Measurements from ENCODE around the gene SNAI1. TPM values are rescaled to one million over a fixed set of nuclear protein-coding genes. Genes with fewer than 3 reads are reported as not detected.
"Not testable (repeated sequence)": the region's sequence is repeated elsewhere in the genome, so short reads cannot be mapped to it uniquely, and the experiment has no call there.

The SNAI1 gene
- polyA plus RNA-seq, 4 donors = 1.1 to 7.8 (median 6.9) TPM; not detected in 1

DNA sequence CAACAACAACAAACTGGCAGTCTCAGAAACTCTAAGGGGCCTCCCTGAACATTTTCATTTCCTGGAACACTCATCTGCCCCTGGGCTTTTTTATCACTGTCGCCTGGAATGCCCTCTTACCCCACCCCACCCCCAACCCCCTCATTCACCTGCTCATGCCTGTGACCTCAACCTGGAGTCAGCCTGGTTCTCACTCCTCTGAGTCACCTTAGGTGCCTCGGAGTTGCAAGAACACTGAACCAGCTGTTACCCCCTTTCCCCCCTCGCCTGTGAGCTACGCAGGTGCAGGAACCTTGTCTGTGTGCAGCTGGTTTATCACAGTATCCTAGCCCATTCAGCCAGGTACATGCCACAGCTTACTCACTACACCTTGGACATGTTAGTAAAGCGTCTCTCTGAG, 12.8 kb upstream of the SNAI1 start:
- Histone ChIP-seq H3K27me3 (ENCODE audit: control insufficient read depth in 3 of 3, insufficient read depth in 3 of 3, low read length in 3 of 3) (no peaks in the 10 kb centered on the region), H3K9me3 (ENCODE audit: control insufficient read depth in 2 of 2, insufficient read depth in 1 of 2, low read depth in 1 of 2, low read length in 1 of 2) (no peaks in the 10 kb centered on the region), H3K4me1 (ENCODE audit: control insufficient read depth in 3 of 3, insufficient read depth in 2 of 3, low read depth in 1 of 3, low read length in 2 of 3) (peaks cover 2 to 27% (median 4%) of the 10 kb centered on the region in 3 donors), H3K27ac (ENCODE audit: low read depth in 1 of 3, low read length in 2 of 3) (no peak overlapping the region), H3K36me3 (ENCODE audit: control insufficient read depth in 3 of 3, insufficient read depth in 2 of 3, low read depth in 1 of 3, low read length in 3 of 3) (no peaks in the 10 kb centered on the region), H3K4me3 (ENCODE audit: low read depth in 1 of 3, low read length in 3 of 3) (no peak overlapping the region)
- FAIRE-seq (no peak), DNase-seq (peak; percentile 69 to 71)
- WGBS, 3 donors = 7 to 49% (median 18%) methylated on average over 5 of the region's 5 CpGs

DNA sequence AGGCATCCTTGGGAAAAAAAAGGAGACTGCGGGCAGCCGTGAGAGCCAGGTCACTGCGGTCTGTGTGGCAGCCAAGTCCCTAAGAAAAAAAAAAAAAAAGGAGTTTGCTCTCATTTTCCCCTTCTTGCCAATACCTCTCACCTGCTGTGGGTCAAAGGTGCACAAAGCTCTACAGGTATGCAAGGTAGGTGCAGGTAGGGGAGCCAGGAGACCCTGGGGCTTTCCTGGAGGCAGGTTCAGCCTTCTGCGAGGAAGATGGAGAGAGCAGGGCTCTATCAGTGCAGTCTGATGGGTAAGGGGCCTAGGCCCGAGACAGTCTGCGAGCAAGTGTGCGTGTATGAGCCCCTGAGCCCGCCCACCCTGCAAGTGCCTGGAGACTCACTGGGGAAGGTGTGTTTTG, 12.3 kb upstream of the SNAI1 start:
- H3K4me3 ChIP-seq (ENCODE audit: low read depth in 1 of 3, low read length in 3 of 3) = no peak overlapping the region
- H3K36me3 ChIP-seq (ENCODE audit: control insufficient read depth in 3 of 3, insufficient read depth in 2 of 3, low read depth in 1 of 3, low read length in 3 of 3) = no peaks in the 10 kb centered on the region
- H3K9me3 ChIP-seq (ENCODE audit: control insufficient read depth in 2 of 2, insufficient read depth in 1 of 2, low read depth in 1 of 2, low read length in 1 of 2) = no peaks in the 10 kb centered on the region
- WGBS, 3 donors = 46 to 75% (median 57%) methylated on average over 8 of the region's 8 CpGs
- no peak for FAIRE-seq
- no peak for DNase-seq
- peaks cover 2 to 24% (median 4%) of the 10 kb centered on the region in 3 donors for H3K4me1 ChIP-seq (ENCODE audit: control insufficient read depth in 3 of 3, insufficient read depth in 2 of 3, low read depth in 1 of 3, low read length in 2 of 3)
- no peak overlapping the region for H3K27ac ChIP-seq (ENCODE audit: low read depth in 1 of 3, low read length in 2 of 3)
- H3K27me3 ChIP-seq (ENCODE audit: control insufficient read depth in 3 of 3, insufficient read depth in 3 of 3, low read length in 3 of 3) = no peaks in the 10 kb centered on the region

DNA sequence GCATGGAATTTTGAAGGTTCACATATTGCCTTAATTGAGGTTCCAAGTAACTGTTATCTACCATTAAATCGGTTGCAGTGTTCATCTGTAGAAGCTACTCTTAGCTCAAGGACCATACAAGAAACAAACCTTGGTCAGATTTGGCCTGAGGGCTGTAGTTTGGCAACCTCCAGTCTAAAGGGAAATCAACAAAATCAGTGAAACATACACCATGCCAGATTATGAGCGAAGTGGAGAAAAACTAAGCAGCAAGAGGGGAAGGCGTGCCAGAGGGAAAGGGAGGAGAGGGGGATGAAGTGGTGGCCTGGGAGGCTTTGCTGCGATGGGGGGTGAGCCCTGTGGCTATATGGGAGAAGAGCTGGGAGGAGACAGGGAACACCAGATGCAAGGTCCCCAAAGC, 8.8 kb upstream of the SNAI1 start:
- H3K9me3 ChIP-seq (ENCODE audit: control insufficient read depth in 2 of 2, insufficient read depth in 1 of 2, low read depth in 1 of 2, low read length in 1 of 2) = no peaks in the 10 kb centered on the region
- no peaks in the 10 kb centered on the region for H3K27me3 ChIP-seq (ENCODE audit: control insufficient read depth in 3 of 3, insufficient read depth in 3 of 3, low read length in 3 of 3)
- 75 to 88% (median 77%) methylated on average over 4 of the region's 4 CpGs for WGBS, 3 donors
- H3K4me3 ChIP-seq (ENCODE audit: low read depth in 1 of 3, low read length in 3 of 3) = no peak overlapping the region
- DNase-seq (no peak), FAIRE-seq (no peak)
- H3K4me1 ChIP-seq (ENCODE audit: control insufficient read depth in 3 of 3, insufficient read depth in 2 of 3, low read depth in 1 of 3, low read length in 2 of 3) = peaks cover under 1 to 39% (median 2%) of the 10 kb centered on the region in 3 donors
- H3K36me3 ChIP-seq (ENCODE audit: control insufficient read depth in 3 of 3, insufficient read depth in 2 of 3, low read depth in 1 of 3, low read length in 3 of 3) = no peaks in the 10 kb centered on the region
- H3K27ac ChIP-seq (ENCODE audit: low read depth in 1 of 3, low read length in 2 of 3) = no peak overlapping the region

DNA sequence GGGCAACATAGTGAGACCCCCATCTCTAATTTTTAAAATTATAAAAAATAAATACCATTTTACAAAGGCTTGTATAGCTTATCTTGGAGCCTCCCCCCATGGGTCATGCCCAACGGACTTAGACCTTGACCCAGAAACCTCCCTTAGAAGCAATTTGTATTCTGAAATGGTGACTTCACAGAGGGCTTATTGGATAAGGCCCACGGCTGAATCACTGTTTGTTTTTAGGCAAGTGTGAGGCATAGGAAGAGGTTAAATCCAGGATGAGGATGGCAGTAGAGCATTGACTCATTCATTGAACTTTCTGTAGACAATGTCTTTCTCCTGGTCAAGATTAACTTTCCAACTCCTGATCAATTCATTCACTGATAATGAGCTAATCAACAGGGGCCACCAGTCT, 6.2 kb upstream of the SNAI1 start:
- FAIRE-seq (no peak), DNase-seq (peak; percentile 44 to 50)
- H3K36me3 ChIP-seq (ENCODE audit: control insufficient read depth in 3 of 3, insufficient read depth in 2 of 3, low read depth in 1 of 3, low read length in 3 of 3) = no peaks in the 10 kb centered on the region
- no peaks in the 10 kb centered on the region for H3K9me3 ChIP-seq (ENCODE audit: control insufficient read depth in 2 of 2, insufficient read depth in 1 of 2, low read depth in 1 of 2, low read length in 1 of 2)
- 9 to 56% (median 21%) methylated on average over 2 of the region's 2 CpGs for WGBS, 3 donors
- H3K27ac ChIP-seq (ENCODE audit: low read depth in 1 of 3, low read length in 2 of 3) = peak overlapping the region in 1 of 3 donors; percentile 62
- peaks cover 0 to 34% (median 0%) of the 10 kb centered on the region in 3 donors for H3K4me1 ChIP-seq (ENCODE audit: control insufficient read depth in 3 of 3, insufficient read depth in 2 of 3, low read depth in 1 of 3, low read length in 2 of 3)
- peaks cover 0 to 3% (median 0%) of the 10 kb centered on the region in 3 donors for H3K27me3 ChIP-seq (ENCODE audit: control insufficient read depth in 3 of 3, insufficient read depth in 3 of 3, low read length in 3 of 3)
- H3K4me3 ChIP-seq (ENCODE audit: low read depth in 1 of 3, low read length in 3 of 3) = no peak overlapping the region

DNA sequence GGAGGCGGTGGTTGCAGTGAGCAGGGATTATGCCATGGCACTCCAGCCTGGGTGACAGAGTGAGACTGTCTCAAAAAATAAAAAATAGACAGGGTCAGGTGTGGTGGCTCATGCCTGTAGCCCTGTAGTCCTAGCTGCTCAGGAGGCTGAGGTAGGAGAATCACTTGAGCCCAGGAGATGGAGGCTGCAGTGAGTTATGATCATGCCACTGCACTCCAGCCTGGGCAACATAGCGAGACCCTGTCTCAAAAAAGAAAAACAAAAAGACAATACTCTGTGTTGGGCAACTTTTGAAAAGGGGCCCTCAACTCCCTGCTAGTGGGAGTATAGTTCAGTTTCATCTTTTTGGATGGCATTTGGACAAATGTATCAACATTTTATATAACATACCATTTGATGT, 5.0 kb upstream of the SNAI1 start:
- peaks cover 0 to 11% (median 0%) of the 10 kb centered on the region in 3 donors for H3K27me3 ChIP-seq (ENCODE audit: control insufficient read depth in 3 of 3, insufficient read depth in 3 of 3, low read length in 3 of 3)
- not testable (repeated sequence) for H3K27ac ChIP-seq (ENCODE audit: low read depth in 1 of 3, low read length in 2 of 3); FAIRE-seq; DNase-seq; H3K9me3 ChIP-seq (ENCODE audit: control insufficient read depth in 2 of 2, insufficient read depth in 1 of 2, low read depth in 1 of 2, low read length in 1 of 2); H3K36me3 ChIP-seq (ENCODE audit: control insufficient read depth in 3 of 3, insufficient read depth in 2 of 3, low read depth in 1 of 3, low read length in 3 of 3); H3K4me3 ChIP-seq (ENCODE audit: low read depth in 1 of 3, low read length in 3 of 3)
- 68 to 90% (median 85%) methylated on average over 2 of the region's 2 CpGs for WGBS, 3 donors
- H3K4me1 ChIP-seq (ENCODE audit: control insufficient read depth in 3 of 3, insufficient read depth in 2 of 3, low read depth in 1 of 3, low read length in 2 of 3) = peaks cover 0 to 43% (median 3%) of the 10 kb centered on the region in 3 donors

DNA sequence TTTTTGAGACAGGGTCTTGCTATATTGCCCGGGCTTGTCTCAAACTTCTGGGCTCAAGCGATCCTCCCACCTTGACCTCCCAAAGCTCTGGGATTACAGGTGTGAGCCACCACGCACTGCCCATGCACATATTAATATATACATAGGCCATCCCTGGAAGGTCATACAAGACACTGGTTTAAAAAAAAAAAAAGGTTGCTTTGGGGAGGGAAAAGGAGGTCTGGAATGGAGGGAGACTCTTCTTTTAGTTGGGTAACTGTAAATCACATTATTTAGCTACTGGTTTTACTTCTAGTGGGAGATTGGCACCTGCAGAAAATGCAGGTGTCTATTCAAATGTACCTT, 4.1 kb upstream of the SNAI1 start:
- no peak for DNase-seq
- H3K4me1 ChIP-seq (ENCODE audit: control insufficient read depth in 3 of 3, insufficient read depth in 2 of 3, low read depth in 1 of 3, low read length in 2 of 3) = peaks cover 2 to 50% (median 7%) of the 10 kb centered on the region in 3 donors
- peaks cover 0 to under 1% (median 0%) of the 10 kb centered on the region in 3 donors for H3K36me3 ChIP-seq (ENCODE audit: control insufficient read depth in 3 of 3, insufficient read depth in 2 of 3, low read depth in 1 of 3, low read length in 3 of 3)
- no peaks in the 10 kb centered on the region for H3K9me3 ChIP-seq (ENCODE audit: control insufficient read depth in 2 of 2, insufficient read depth in 1 of 2, low read depth in 1 of 2, low read length in 1 of 2)
- 73 to 87% (median 80%) methylated on average over 3 of the region's 3 CpGs for WGBS, 3 donors
- H3K4me3 ChIP-seq (ENCODE audit: low read depth in 1 of 3, low read length in 3 of 3) = no peak overlapping the region
- no peak for FAIRE-seq
- H3K27me3 ChIP-seq (ENCODE audit: control insufficient read depth in 3 of 3, insufficient read depth in 3 of 3, low read length in 3 of 3) = peaks cover 0 to 11% (median 0%) of the 10 kb centered on the region in 3 donors
- H3K27ac ChIP-seq (ENCODE audit: low read depth in 1 of 3, low read length in 2 of 3) = no peak overlapping the region

DNA sequence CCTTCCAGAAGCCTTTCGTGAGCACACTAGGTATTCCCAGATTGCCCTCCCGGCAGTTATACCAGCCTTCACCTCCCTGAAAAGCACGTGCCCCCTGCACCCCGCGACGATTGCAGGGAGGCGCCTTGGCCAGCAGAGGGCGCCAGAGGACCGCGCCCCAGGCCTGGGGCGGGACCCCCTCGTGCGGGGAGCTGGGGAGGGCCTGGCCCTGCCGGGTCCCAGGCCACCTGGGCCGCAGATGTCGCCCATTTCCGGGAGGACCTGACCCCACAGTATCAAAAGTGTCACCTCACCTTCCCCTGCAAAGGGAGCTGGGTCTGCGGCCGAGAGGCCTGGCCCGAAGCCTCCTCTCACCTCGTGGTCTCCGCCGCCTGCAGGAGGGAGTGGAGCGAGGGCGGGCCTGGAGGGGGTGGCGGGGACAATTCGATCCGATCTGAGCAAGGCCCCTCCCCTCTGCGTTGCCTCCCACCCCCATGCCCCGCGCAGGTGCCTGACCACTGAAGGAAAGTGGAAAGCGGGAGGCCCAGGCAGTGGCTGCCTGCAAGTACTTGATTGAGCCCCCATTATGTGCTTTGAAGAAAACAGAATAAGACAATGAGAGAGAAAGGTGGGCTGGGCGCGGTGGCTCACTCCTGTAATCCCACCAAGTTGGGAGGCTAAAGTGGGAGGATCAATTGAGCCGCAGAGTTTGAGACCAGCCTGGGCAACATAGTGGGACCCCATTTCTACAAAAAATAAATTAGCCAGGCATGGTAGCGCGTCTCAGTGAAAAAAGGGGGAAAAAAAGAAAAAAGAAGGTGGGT, 3.5 kb upstream of the SNAI1 start:
- Histone ChIP-seq H3K27ac (ENCODE audit: low read depth in 1 of 3, low read length in 2 of 3) (no peak overlapping the region), H3K9me3 (ENCODE audit: control insufficient read depth in 2 of 2, insufficient read depth in 1 of 2, low read depth in 1 of 2, low read length in 1 of 2) (no peaks in the 10 kb centered on the region), H3K4me1 (ENCODE audit: control insufficient read depth in 3 of 3, insufficient read depth in 2 of 3, low read depth in 1 of 3, low read length in 2 of 3) (peaks cover 2 to 56% (median 7%) of the 10 kb centered on the region in 3 donors), H3K27me3 (ENCODE audit: control insufficient read depth in 3 of 3, insufficient read depth in 3 of 3, low read length in 3 of 3) (peaks cover 0 to 11% (median 0%) of the 10 kb centered on the region in 3 donors), H3K4me3 (ENCODE audit: low read depth in 1 of 3, low read length in 3 of 3) (peak overlapping the region in 1 of 3 donors; percentile 23), H3K36me3 (ENCODE audit: control insufficient read depth in 3 of 3, insufficient read depth in 2 of 3, low read depth in 1 of 3, low read length in 3 of 3) (peaks cover 0 to 7% (median 0%) of the 10 kb centered on the region in 3 donors)
- DNase-seq (peak in 1 of 2 donors; percentile 79), FAIRE-seq (no peak)
- WGBS, 3 donors = 19 to 28% (median 25%) methylated on average over 36 to 37 of the region's 37 CpGs

DNA sequence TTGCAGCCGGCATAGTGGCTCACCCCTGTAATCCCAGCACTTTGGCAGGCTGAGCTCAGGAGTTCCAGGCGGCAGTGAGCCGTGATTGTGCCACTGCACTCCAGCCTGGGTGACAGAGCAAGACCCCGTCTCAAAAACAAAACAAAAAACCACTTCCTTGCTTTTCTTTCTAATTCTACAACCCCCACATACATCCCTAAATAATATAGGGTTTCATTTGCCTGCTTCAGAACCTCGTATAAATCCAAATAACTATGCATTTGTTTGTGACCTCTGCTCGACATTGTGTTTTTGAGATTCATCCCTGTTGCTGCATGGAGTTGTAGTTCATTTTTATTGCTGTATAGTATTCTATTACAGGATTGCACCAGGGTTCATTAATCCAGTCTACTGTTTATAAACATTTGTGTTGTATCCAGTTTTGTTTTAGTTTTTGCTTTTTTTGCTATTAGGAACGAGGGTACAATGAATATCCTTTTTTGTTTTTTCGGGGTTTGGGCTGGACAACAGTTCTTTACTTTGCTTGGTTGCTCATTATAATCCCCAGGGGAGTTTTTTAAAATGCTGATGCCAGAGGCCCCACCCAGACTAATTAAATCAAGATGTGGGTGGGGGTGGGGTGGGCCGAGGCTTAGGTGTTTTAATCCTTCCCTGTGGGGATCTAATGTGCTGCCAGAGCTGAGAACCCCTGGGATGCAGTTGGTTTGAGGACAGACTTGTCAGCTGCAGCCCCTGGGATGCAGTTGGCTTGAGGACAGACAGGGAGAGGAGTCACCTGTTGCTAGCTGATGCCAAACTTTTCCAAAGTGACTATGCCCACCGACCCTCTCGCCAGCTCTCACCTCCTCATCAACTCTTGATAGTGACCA, 2.4 kb upstream of the SNAI1 start:
- 74 to 82% (median 79%) methylated on average over 11 of the region's 11 CpGs for WGBS, 3 donors
- Histone ChIP-seq H3K27me3 (ENCODE audit: control insufficient read depth in 3 of 3, insufficient read depth in 3 of 3, low read length in 3 of 3) (peaks cover 0 to 11% (median 0%) of the 10 kb centered on the region in 3 donors), H3K27ac (ENCODE audit: low read depth in 1 of 3, low read length in 2 of 3) (no peak overlapping the region), H3K4me3 (ENCODE audit: low read depth in 1 of 3, low read length in 3 of 3) (no peak overlapping the region), H3K9me3 (ENCODE audit: control insufficient read depth in 2 of 2, insufficient read depth in 1 of 2, low read depth in 1 of 2, low read length in 1 of 2) (no peaks in the 10 kb centered on the region), H3K4me1 (ENCODE audit: control insufficient read depth in 3 of 3, insufficient read depth in 2 of 3, low read depth in 1 of 3, low read length in 2 of 3) (peaks cover 2 to 65% (median 7%) of the 10 kb centered on the region in 3 donors), H3K36me3 (ENCODE audit: control insufficient read depth in 3 of 3, insufficient read depth in 2 of 3, low read depth in 1 of 3, low read length in 3 of 3) (peaks cover 0 to 13% (median 0%) of the 10 kb centered on the region in 3 donors)
- DNase-seq = no peak
- no peak for FAIRE-seq

All from small intestine (tissue), 7 donors.